GM19372 (cell line): ENCODE data around the gene KRT83.

Source experiments
- ATAC-seq: cut with Tn5 transposase; IDR thresholded peaks from one replicate; pipeline ENCODE4 v1.9.1; 2021; ENCODE audit warnings: mild to moderate bottlenecking, low read depth, moderate library complexity; ENCODE audit not compliant: unreplicated experiment

The KRT83 gene

DNA sequence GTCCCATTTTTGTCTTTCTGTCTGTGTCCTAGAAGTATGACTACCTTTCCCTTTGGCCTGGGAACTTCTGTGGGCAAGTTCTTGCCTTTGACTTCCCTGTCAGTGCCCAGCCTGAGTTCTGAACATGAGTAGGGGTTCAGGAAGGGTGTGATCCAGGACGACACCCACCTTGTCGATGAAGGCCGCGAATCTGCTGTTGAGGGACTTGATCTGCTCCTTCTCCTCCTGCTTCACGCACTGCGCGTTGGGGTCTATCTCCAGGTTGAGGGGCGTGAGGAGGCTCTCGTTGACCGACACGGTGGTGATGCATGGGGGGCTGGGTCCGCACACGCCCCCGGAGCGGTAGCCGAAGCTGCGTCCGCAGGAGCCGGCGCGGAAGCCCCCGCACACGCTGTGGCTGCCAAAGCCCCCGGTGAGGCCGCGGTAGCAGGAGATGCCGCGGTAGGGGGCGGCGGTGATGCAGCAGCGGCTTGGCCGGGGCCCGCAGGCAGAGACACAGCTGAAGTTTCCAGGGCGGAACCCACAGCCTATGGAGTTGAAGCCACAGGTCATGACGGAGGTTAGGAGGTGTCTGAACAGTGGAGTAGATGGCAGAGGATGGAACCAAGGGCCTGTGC lies at the start of gene KRT83:
Gene KRT83 (minus strand): TSS at position 615 of the 617 bp plus-strand sequence. CDS start 63 bp downstream, at position 552.
- no peak for ATAC-seq

DNA sequence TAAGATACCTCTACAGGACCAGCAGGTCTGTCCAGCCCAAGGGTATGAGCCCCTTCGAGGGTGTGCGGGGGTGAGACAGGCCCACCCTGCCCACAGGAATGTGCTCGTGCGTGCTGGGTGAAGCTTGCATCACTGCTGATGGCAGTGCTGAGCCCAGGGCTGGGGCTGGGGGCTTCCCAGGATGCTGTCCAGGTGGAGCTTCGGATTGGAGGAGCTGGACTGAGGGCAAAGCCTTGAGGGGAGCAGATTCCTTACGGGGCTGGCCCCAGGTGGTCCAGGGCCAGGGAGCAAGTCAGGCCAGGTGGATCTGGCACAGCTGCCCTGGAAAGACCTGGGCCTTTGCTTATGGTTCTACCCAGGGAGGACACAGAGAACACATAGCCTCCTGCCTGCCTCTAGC lies 48.6 kb upstream of the KRT83 start:
- no peak for ATAC-seq

DNA sequence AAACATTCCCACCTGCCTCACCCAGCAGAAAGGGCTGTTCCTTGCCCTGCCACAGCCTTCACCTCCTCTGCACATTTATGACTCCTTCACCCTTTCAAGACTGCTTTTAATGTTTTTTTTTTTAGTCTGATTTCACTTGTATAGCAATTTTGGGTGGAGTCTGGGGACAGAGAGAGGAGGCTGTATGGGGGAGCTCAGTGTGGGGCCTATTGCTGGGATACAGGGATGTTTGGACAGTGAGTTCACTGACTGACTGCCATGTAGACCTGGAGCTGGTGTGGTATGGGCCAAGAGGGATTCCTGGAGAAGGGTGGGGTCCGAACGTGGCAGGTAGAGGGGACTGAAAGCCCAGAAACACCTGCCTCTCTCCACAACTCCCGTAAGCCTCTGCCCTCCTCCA lies 48.0 kb upstream of the KRT83 start:
- ATAC-seq: no peak

DNA sequence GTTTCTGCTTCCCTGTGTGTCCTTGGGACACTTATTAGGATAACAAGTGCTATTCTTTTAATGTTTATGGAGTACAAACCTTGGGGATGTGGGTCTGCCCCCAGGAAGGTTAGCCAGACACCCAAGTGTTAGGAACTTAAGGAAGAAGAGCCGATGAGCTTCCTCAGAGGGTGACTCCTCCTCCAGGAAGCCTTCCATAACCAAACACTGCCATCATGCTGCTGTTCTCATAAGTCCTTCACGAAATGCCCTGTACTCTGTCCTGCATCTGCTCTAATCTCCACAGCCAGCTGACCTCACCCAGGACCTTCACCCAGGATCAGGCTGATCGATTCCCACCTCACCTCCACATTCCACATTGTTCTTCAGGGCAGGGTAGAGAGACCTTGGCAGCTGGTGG lies 47.3 kb upstream of the KRT83 start:
- ATAC-seq: no peak

DNA sequence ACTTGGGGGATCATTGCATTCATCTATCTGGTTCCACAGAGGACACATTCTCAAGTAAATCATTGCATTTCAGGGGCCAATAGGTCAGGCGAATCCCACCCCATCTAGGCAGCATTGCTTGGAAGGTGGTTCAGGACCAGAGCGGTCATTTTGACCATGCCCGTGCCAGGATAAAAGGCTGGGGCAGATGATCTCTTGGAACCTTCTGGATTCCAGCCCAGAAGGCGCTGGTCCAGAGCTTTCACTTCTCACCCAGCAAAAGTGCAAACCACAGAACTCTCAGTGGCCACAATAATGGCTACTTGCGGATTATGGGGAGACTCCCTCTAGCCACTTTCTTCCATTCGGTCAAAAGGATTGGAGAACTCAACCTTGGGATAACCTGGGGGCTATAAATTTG lies 46.7 kb upstream of the KRT83 start:
- ATAC-seq: no peak

DNA sequence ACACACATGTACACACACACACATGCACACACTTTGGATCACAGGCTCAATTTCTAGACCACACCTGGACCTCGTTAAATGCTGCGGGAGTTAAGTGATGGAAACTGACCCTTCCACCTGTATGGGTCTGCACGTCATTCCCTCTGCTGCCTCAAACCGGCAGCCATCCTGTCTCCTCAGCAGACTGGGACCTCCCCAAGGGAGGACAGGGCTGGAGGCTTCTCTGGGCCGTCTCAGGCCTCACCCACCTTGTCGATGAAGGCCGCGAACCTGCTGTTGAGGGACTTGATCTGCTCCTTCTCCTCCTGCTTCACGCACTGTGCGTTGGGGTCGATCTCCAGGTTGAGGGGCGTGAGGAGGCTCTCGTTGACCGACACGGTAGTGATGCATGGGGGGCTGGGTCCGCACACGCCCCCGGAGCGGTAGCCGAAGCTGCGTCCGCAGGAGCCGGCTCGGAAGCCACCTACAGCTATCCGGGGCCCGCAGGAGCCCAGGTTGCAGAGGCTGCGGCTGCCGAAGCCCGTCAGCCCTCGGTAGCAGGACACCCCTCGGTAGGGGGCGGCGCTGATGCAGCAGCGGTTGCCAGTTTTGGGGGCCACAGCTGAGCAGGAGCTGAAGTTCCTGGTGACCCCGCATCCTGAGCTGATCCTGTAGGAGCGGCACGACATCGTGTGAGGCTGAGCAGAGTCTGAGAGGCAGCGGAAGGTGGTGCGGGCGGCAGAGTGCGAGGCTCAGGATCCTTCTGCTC lies 45.7 kb upstream of the KRT83 start, which contains the start of gene KRT85:
Gene KRT85 (minus strand): TSS at position 744 of the 748 bp plus-strand sequence. CDS start 76 bp downstream, at position 668.
- ATAC-seq: no peak

DNA sequence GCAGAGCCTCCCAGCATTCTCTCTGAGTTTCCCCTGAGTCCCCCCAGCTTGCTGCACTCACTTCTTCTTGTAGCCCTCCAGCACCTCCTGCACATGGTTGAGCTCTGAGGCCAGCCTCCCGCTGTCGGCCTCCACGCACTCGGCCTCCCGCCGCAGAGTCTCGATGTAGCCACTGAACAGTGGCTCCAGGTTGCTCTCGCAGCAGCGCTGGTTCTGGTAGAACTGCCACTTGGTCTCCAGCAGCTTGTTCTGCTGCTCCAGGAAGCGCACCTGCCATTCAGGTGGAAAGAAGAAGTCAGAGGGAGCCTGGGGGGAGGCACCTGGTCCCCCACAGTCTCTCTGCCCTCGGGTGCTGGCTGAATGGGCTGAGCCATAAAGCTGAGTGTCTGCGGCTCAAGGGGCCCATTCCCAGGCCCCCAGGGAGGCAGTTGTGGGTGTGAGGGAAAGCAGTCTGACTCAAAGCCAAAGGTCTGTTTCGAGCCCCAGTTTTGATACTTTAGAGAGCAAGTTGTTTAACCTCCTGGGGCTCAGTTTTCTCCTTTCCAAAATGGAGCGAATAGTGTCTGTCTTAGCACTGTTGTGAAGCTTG lies 43.8 kb upstream of the KRT83 start:
- no peak for ATAC-seq

DNA sequence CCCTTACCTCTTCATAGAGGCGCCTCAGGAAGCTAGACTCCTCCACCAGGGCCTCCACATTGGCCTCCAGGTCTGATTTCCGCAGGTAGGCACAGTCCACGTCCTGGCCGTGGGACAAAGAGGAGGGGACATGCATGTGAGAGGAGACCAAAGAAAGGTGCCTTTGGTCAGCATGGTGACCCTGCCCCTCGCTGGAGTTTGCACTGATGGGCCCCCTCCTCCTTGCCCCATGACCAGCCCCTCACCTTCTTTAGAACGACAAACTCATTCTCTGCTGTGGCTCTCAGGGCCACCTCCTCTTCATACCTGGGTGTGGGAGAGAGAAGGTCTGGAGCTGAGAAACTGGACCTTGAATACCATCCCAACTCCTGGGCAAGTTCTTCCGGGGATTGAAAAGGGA lies 42.9 kb upstream of the KRT83 start:
- no peak for ATAC-seq

DNA sequence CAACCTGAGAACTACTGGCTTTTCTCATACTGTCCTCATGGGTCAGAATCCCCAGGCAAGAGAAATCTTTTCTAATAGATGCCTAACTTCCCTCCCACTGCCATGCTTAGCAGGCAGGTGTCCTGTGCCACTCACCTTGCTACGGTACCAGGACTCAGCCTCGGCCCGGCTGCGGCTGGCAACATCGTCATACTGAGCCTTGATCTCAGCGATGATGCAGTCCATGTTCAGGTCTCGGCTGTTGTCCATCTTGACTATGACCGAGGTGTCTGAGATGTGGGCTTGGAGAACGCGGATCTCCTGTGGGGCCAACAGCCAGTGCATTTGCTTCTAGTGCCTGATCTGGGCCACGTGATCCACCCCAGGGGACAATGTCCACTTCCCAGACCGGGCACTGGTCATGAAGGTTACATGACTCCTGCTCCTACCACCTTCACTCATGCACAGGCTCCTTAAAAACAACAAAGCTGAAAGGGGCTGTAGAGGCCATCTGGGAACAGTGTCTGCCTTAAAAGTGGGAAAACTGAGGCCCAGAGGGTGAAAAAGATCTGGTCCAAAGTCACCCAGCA lies 42.0 kb upstream of the KRT83 start:
- no peak for ATAC-seq

DNA sequence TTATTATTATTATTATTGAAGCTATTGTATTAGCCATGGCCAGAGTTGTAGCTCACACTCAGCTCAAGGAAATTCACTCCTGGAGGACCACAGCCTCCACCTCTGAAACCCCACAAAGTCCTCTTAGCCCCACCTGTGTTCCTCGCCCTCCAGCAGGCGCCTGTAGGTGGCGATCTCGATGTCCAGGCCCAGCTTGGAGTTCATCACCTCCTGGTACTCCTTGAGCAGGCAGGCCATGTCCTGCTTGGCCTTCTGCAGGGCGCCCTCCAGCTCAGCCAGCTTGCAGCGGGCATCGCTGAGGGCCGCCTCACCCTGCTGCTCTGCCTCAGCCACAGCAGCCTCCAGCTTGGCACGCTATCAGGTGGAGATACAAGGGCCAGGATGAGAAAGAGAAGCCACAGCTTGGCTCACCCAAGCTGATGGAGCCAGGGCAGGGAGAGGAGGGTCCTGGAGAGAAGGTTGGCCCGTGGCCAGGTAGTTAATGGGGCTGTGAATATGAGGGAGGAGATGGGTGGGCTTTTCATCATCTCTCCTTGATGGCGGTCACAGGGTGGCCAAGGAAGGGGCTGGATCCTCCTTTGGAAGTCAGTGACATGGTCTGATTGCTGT lies 41.0 kb upstream of the KRT83 start:
- ATAC-seq: no peak

DNA sequence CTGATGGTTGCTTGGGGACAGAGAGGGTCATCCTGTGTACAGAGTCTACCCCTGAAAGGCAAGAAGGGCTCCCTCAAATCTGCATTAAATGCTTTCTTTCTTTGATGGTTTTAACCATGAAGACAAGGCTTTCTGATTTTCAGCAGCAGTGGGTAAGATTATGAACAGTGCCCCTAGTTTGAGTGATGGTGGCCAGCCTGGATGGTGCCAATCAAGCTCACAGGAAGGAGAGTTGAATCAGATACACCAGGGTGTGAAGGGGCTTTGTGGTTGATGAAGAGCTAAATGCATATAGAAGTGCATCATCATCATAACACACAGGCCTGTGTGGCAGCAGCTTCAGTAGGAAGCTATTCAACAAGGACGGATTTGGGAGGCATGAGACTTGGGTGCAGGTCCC lies 40.4 kb upstream of the KRT83 start:
- ATAC-seq: no peak

DNA sequence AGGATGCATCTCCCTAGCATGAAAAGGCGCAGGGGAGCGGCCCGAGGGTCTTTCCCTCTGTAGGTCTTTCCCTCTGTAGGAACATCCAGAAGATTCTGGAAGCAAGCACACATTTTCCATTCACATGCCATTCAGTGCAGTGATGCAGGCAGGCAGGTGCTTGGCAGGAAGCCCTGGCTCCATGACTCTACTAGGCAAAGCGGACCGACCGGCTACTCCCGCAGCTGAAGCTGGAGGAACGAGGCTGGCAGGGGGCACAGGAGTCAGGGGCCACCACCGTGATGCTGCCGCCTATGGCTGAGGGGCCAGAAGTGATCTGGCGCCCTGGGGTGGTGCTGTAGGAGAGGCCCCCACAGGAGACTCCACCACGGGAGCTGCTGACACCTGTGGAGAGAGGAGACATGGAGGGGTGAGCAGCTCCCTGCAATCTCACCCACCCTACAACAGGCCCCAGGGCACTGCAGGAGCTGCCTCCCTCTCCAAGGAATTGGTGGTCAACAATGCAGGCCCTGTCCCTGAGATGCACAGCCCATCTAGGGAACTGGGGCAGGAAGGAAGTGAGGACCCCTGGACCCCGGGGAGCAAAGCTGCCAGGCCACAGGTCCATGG lies 39.6 kb upstream of the KRT83 start:
- ATAC-seq: no peak

DNA sequence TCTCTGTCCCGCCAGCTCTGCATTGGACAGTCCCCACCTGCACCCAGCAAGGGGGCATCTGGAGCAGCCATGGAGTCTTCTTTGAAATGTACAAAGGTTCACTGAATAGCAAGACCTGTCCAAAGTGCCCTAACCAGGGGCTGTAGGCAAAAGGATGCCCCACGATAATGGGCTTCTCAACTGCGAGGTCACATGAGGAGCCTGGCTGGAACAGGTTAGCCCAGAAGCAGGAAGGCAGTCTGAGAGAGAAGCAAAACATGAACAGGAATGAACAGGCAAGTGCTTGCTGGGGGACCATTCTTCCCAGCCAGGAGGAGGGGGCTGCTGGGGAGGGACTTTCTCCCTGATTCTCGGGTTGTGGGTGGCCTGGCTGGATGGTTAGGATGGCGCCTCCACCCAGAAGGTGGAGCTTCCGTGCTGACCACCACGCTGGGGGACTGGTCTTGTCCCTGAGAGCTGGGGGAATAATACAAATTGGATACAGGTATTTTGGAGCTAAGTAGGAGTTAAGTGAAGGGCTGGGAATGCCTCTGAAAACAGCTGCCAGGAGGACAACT lies 39.0 kb upstream of the KRT83 start:
- ATAC-seq: no peak

DNA sequence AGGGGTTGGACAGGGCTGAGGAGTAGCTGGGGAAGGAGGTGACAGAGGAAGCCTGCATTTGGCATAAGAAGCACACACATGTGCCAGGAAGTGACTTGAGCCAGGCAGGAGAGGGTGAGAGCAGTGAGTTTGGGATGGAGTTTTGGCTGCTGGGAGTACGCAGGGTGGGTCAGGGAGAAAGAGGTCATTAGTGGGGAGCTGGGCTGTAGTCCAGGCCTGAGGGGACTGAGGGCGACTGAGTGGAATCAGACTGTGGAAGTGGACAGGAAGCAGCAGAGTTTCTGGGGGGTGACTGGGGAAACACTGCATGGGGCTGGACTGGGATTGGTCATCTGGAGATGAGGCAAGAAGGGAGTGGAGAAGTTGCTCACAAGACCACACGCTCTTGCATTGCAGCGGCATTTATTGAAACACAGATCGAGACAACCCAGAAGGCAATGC lies 38.4 kb upstream of the KRT83 start:
- ATAC-seq: no peak

DNA sequence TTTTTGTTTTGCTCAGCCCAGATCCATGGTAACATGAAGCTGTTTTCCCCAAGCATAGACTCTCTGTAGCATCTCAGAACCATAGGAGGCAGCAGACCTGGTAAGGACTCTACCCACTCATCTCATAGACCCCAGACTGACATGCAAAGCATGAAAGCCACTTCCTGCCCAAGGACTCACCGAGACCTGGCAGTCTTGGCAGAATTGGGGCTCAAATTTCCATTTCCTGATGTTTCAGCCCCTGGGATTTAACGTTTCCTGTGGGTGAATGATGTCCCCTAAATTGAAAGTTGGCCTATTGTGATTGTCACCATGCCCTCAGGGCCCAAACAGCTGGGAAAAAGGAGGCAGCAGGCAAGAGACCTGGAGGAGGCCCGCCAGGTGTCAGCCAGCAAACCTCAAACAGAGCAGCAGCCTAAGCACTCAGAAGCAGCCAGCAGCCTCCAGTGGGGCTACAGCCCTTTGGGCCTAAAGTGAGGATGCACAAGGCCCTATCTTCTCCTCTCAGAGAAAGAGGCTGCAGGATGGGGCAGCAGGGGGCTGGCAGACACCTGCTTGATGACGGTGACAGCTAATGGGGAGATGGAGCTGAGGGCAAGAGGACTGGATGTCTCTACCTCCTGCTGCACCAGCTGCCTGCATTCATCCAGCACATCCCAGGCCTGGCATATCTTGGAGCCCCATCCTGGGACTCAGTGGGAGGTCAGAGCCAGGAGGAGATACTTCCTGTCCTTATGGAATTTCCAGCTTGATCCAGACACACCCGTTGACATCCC lies 37.6 kb upstream of the KRT83 start:
- ATAC-seq: peak; percentile 89

DNA sequence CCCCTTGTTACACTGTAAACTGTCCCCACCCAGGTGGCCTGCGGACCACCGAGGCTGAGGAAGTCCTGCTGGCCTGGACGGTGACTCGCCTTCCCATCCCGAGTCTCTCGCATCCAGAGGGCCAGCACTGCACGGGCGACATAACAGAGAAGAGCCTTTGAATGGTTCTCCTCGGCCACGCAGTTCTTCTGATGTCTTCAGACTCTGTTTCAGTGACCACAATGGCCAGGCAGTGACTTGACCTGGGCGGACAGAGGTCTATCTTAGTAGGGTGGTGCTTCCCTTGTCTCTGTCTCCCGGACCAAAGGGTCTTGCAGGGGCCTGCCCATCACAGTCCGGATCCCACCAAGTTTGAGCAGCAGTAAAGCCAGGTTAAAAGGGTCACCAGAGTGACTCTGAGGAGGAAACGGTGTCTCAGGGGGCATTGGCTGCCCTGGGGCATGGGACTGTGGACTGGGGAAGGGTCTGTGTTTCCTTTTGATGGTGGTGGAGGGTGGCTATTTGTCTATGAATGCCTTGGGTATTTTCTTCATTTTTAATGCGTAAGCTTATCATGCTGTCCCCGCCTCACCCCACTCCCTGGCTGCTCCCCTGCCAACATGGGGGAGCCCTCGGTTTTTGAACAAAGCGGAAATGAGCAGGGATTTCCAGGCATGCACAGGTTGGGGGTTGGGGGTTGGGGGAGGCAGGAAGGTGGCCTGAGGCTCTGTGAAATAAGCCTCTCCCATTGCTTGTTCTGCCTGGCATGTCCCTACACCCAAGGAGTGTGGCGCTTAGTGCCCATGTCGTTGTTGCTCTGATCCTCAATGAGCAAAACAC lies 35.8 kb upstream of the KRT83 start:
- ATAC-seq: no peak

DNA sequence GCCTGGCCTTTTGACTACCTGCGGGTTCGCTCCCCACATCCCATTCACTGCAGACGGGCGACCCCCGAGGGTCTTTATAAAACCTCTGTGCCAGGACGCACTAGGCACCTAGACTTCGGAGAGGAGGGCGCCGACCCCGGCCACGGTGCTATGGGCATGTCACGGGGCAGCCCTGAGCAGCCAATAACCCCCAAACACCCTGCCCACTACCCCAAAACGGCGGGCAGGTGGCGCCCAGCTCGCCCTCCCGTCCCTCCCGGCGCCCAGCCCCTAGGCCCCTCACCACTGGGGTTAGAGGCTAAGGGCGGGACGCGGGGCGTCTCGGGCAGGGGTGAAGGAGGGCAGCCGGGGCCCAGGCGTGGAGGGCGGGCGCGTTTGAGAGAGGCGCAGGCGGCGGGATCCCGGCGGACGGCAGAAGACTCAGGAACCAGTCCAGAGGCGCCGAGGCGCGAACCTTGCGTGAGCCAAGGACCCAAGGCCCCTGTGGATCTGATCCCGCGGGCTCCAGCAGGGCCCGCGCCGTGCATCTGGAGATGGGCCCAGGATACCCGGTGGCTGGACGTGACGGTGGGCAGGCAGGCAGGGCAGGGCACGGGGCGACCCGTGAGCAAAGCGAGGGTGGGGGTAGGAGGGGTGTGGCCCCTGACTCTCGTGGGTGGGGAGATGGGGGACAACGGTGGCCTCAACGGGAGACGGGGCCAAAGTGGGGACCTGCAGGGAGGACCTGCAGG lies 35.0 kb upstream of the KRT83 start:
- no peak for ATAC-seq

DNA sequence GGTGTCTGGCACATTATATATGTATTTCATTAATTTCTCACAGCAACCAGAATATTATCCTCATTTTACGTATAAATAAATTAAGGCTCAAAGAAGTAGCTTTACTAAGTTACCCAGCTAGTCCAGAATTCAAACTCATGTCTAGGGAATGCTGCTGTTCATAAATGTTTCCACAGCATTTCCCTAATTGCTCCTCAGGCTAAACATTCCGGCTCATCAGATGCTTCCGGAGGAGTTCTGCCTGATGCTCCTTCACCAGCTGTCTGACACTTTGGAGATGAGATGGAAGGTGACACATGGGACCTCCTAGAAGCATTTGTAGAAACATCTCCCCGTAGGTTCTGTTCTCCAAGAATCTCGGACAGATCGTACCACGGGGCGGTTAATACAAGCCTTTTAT lies 34.0 kb upstream of the KRT83 start:
- ATAC-seq: no peak
